MCF 10A (cell line): ENCODE data around the gene SPOCD1. TPM values are rescaled to one million over a fixed set of nuclear protein-coding genes. Genes with fewer than 3 reads are reported as not detected.

Source experiments
- BruUV-seq: library from RNA; stranded (reverse); fragments of 400-500 nt; replicated peaks from 2 replicates; lab custom pipeline; 2021; lab: Mats Ljungman, UMichigan
- CTCF ChIA-PET: fragments of 300-600 bp; sonication (Branson Sonifier 250); formaldehyde crosslinking; extraction: SDS; loops from one replicate; lab custom pipeline; 2021; ENCODE audit warnings: antibody characterized with exemption, inconsistent platforms; lab: Yijun Ruan, JAX
- POLR2A ChIA-PET: fragments of 300-600, 350-650 bp; sonication (Branson Sonifier 250); formaldehyde crosslinking; extraction: SDS; loops from one replicate; lab custom pipeline; 2020; ENCODE audit warnings: antibody characterized with exemption, inconsistent platforms; lab: Yijun Ruan, JAX
- DNase-seq: peaks from one replicate; pipeline ENCODE4 v3.0.0-alpha.2; 2018; ENCODE audit not compliant: unreplicated experiment
- H3K27ac Mint-ChIP-seq: one replicate; pipeline ENCODE4 v1.8.0; 2022; ENCODE audit warnings: mild to moderate bottlenecking, low read depth, mixed read lengths; ENCODE audit not compliant: unreplicated experiment
- H3K27me3 Mint-ChIP-seq: one replicate; pipeline ENCODE4 v1.8.0; 2022; ENCODE audit warnings: mixed read lengths; ENCODE audit not compliant: insufficient read depth, unreplicated experiment
- H3K36me3 Mint-ChIP-seq: one replicate; pipeline ENCODE4 v1.8.0; 2022; ENCODE audit warnings: mild to moderate bottlenecking, moderate library complexity, mixed read lengths; ENCODE audit not compliant: insufficient read depth, unreplicated experiment
- H3K4me1 Mint-ChIP-seq: one replicate; pipeline ENCODE4 v1.8.0; 2022; ENCODE audit warnings: mixed read lengths; ENCODE audit not compliant: insufficient read depth, unreplicated experiment
- H3K4me3 Mint-ChIP-seq: one replicate; pipeline ENCODE4 v1.8.0; 2022; ENCODE audit warnings: mild to moderate bottlenecking, moderate library complexity, mixed read lengths; ENCODE audit not compliant: unreplicated experiment
- H3K9me3 Mint-ChIP-seq: one replicate; pipeline ENCODE4 v1.8.0; 2022; ENCODE audit warnings: mixed read lengths; ENCODE audit not compliant: unreplicated experiment
- CTCF ChIP-seq: fragments of 200-600 bp; IDR thresholded peaks from one replicate; pipeline ENCODE4 v1.8.0; 2022; ENCODE audit warnings: antibody characterized with exemption, mild to moderate bottlenecking; ENCODE audit not compliant: unreplicated experiment
- intact Hi-C: fragments of 100-400 bp; cut with micrococcal nuclease; formaldehyde crosslinking; loops from 2 replicates; pipeline ENCODE4 v1.14.1; 2022
- total RNA-seq: library from RNA; stranded (reverse); gene quantifications from 2 replicates; pipeline ENCODE4 v1.2.3, GENCODE V29; 2022

The SPOCD1 gene
- total RNA-seq, 1 experiment from 2014 or later = 0.47 TPM

GRCh38 chr1:31793086-31793485 is 22.7 kb downstream of the SPOCD1 start:
- CTCF ChIA-PET = interaction anchor here (1.7 to 2.1 kb wide), 2 partner anchors 129 to 130 kb away, joined by 5 to 6 read pairs; no protein-coding TSS in a partner anchor
- POLR2A ChIA-PET = interaction anchor here (0.8 kb wide), 1 partner anchor 56 kb away, joined by 3 read pairs; no protein-coding TSS in a partner anchor
- TF ChIP-seq CTCF = no peak
- BruUV-seq = no TSS peak
- H3K27me3 Mint-ChIP-seq = no peaks in the 10 kb centered on the region
- no peak overlapping the region for H3K4me3 Mint-ChIP-seq
- H3K4me1 Mint-ChIP-seq = no peaks in the 10 kb centered on the region
- no peaks in the 10 kb centered on the region for H3K9me3 Mint-ChIP-seq
- peak overlapping the region; percentile 6 for H3K27ac Mint-ChIP-seq
- peaks cover 4% of the 10 kb centered on the region for H3K36me3 Mint-ChIP-seq
- intact Hi-C loops = loop anchor here (10.0 kb wide), 1 partner anchor 272 kb away; no protein-coding TSS in a partner anchor
- no peak for DNase-seq

GRCh38 chr1:31792541-31792940 is 23.3 kb downstream of the SPOCD1 start:
- intact Hi-C loops = loop anchor here (10.0 kb wide), 1 partner anchor 272 kb away; no protein-coding TSS in a partner anchor
- no TSS peak for BruUV-seq
- Mint-ChIP-seq H3K4me3 (no peak overlapping the region), H3K9me3 (no peaks in the 10 kb centered on the region), H3K36me3 (peaks cover 6% of the 10 kb centered on the region), H3K4me1 (peaks cover 5% of the 10 kb centered on the region), H3K27me3 (no peaks in the 10 kb centered on the region), H3K27ac (no peak overlapping the region)
- no peak for TF ChIP-seq CTCF
- DNase-seq = no peak
- POLR2A ChIA-PET = no interaction called here
- CTCF ChIA-PET = interaction anchor here (1.0 to 2.2 kb wide), 3 partner anchors 129 to 244 kb away, joined by 4 to 9 read pairs (median 6); no protein-coding TSS in a partner anchor

GRCh38 chr1:31792116-31792515 is 23.7 kb downstream of the SPOCD1 start:
- TF ChIP-seq CTCF = no peak
- Mint-ChIP-seq H3K27ac (no peak overlapping the region), H3K4me3 (no peak overlapping the region), H3K4me1 (peaks cover 8% of the 10 kb centered on the region), H3K9me3 (no peaks in the 10 kb centered on the region), H3K27me3 (no peaks in the 10 kb centered on the region), H3K36me3 (peaks cover 6% of the 10 kb centered on the region)
- DNase-seq = no peak
- CTCF ChIA-PET = interaction anchor here (1.0 to 5.1 kb wide), 5 partner anchors 126 to 243 kb away, joined by 4 to 56 read pairs (median 9); no protein-coding TSS in a partner anchor
- intact Hi-C loops = loop anchor here (10.0 kb wide), 1 partner anchor 273 kb away; no protein-coding TSS in a partner anchor
- no TSS peak for BruUV-seq
- POLR2A ChIA-PET = no interaction called here

- peaks cover 6% of the 10 kb centered on the region for H3K36me3 Mint-ChIP-seq
- BruUV-seq = no TSS peak
- peaks cover 8% of the 10 kb centered on the region for H3K4me1 Mint-ChIP-seq
- DNase-seq = no peak
- H3K4me3 Mint-ChIP-seq = no peak overlapping the region
- no peak for TF ChIP-seq CTCF
- no peaks in the 10 kb centered on the region for H3K27me3 Mint-ChIP-seq
- ChIA-PET POLR2A (interaction anchor here (0.8 to 3.8 kb wide), 2 partner anchors 126 to 146 kb away, joined by 4 to 44 read pairs; partner anchors contain the start of gene PEF1), CTCF (interaction anchor here (0.7 to 5.1 kb wide), 9 partner anchors 74 to 243 kb away, joined by 3 to 56 read pairs (median 4); no protein-coding TSS in a partner anchor)
- no peaks in the 10 kb centered on the region for H3K9me3 Mint-ChIP-seq
- intact Hi-C loops = loop anchor here (10.0 kb wide), 1 partner anchor 274 kb away; no protein-coding TSS in a partner anchor
- no peak overlapping the region for H3K27ac Mint-ChIP-seq
Observed at GRCh38 chr1:31791131-31791858, 24.5 kb downstream of the SPOCD1 start.
